Lower leg skin (tissue), 4 donors: Measurements from ENCODE around the gene TRAK1. TPM values are rescaled to one million over a fixed set of nuclear protein-coding genes. Genes with fewer than 3 reads are reported as not detected.

Experiments
- DNase-seq, 2 donors: peaks; one replicate each; pipeline ENCODE4 v3.0.0-alpha.2; 2019; ENCODE audit warnings: low spot score in 2 of 2
- H3K4me3 ChIP-seq: fragments of 200-600 bp; sonication (generic); 2 replicates; pipeline ENCODE4 v1.5.1; 2017; ENCODE audit warnings: mild to moderate bottlenecking, low read depth; ENCODE audit not compliant: poor library complexity, severe bottlenecking
- CTCF ChIP-seq, 3 donors: fragments of 450-650 bp; IDR thresholded peaks; one replicate each; pipeline ENCODE4 v1.5.1; 2016; ENCODE audit warnings: antibody characterized with exemption in 3 of 3, mild to moderate bottlenecking in 3 of 3, moderate library complexity in 2 of 3
- POLR2A ChIP-seq, 2 donors: fragments of 450-650 bp; IDR thresholded peaks; one replicate each; pipeline ENCODE4 v1.6.1; 2016 to 2017; ENCODE audit warnings: antibody characterized with exemption in 2 of 2, mild to moderate bottlenecking in 1 of 2, moderate library complexity in 1 of 2
- WGBS, 2 donors: methylation state at CpG; one replicate each; pipeline ENCODE4 v1.1.5; 2018; 5-methylcytosine and 5-hydroxymethylcytosine counted together
- intact Hi-C: fragments of 100-400 bp; cut with DNase I; formaldehyde crosslinking; loops from one replicate; pipeline ENCODE4 v1.15.0; 2023; ENCODE audit warnings: low total_unique reads
- total RNA-seq, 4 donors: library from RNA; depleted of rRNA; stranded (reverse); fragments of >200 nt; gene quantifications; one replicate each; pipeline ENCODE4 v1.1.0, GENCODE V29; 2016

Gene TRAK1
- total RNA-seq, 4 donors from 2014 or later, result 69.0 to 96.3 (median 84.9) TPM

GRCh38 chr3:42078677-42079076 lies 12.5 kb upstream of the TRAK1 start:
- H3K4me3 ChIP-seq, result no peak overlapping the region
- intact Hi-C loops, result no loop called here
- no peak for TF ChIP-seq POLR2A (IDR thresholded peaks at IDR 0.05)
- TF ChIP-seq CTCF (IDR thresholded peaks at IDR 0.05), result no peak
- DNase-seq, result peak in 1 of 2 donors; percentile 67
- 95 to 100% methylated on average over 3 of the region's 3 CpGs for WGBS, 2 donors

- WGBS, 2 donors, result 67 to 73% methylated on average over 13 of the region's 13 CpGs
- DNase-seq, result peak in 1 of 2 donors; percentile 53
- intact Hi-C loops, result no loop called here
- no peak for TF ChIP-seq POLR2A (IDR thresholded peaks at IDR 0.05)
- no peak for TF ChIP-seq CTCF (IDR thresholded peaks at IDR 0.05)
- H3K4me3 ChIP-seq, result no peak overlapping the region
These were observed 11.3 kb upstream of the TRAK1 start for GRCh38 chr3:42079701-42080452.

GRCh38 chr3:42080453-42080872 lies 10.7 kb upstream of the TRAK1 start:
- WGBS, 2 donors, result 47 to 59% methylated on average over 1 of the region's 1 CpG
- intact Hi-C loops, result no loop called here

GRCh38 chr3:42081838-42082473 lies 9.2 kb upstream of the TRAK1 start:
- no peak overlapping the region for H3K4me3 ChIP-seq
- WGBS, 2 donors, result 70 to 74% methylated on average over 7 of the region's 7 CpGs
- DNase-seq, result no peak
- no peak for TF ChIP-seq POLR2A (IDR thresholded peaks at IDR 0.05)
- no peak for TF ChIP-seq CTCF (IDR thresholded peaks at IDR 0.05)
- intact Hi-C loops, result no loop called here

More at GRCh38 chr3:42080453-42080872, 10.7 kb upstream of the TRAK1 start:
- TF ChIP-seq CTCF (IDR thresholded peaks at IDR 0.05) (no peak), POLR2A (IDR thresholded peaks at IDR 0.05) (no peak)
- DNase-seq, result no peak
- no peak overlapping the region for H3K4me3 ChIP-seq

- no peak overlapping the region for H3K4me3 ChIP-seq
- TF ChIP-seq CTCF (IDR thresholded peaks at IDR 0.05) (no peak), POLR2A (IDR thresholded peaks at IDR 0.05) (no peak)
- DNase-seq, result no peak
- WGBS, 2 donors, result 61 to 62% methylated on average over 3 of the region's 3 CpGs
- intact Hi-C loops, result no loop called here
These were observed 6.6 kb upstream of the TRAK1 start for GRCh38 chr3:42084586-42084985.
